Measurements from ENCODE around the gene KRT25.

The KRT25 gene

GRCh38 chr17:40718930-40719329, 36.2 kb downstream of the KRT25 start:
- Histone ChIP-seq H3K4me2 (ENCODE audit: low read depth, low read length, poor library complexity, severe bottlenecking) (no peak overlapping the region), H3K27me3 (ENCODE audit: insufficient read depth, low read length, poor library complexity, severe bottlenecking) (no peaks in the 10 kb centered on the region), H3K4me3 (ENCODE audit: low read length, poor library complexity, severe bottlenecking) (no peak overlapping the region), H3K36me3 (ENCODE audit: insufficient read depth, low read length) (no peaks in the 10 kb centered on the region), H2AFZ (ENCODE audit: low read length) (no peak overlapping the region), H3K9me2 (replicated peaks; ENCODE audit: low read depth, low read length) (no peaks in the 10 kb centered on the region), H4K20me1 (ENCODE audit: insufficient read depth, low read length, poor library complexity, severe bottlenecking) (no peaks in the 10 kb centered on the region), H3K4me1 (ENCODE audit: insufficient read depth, low read length, poor library complexity, severe bottlenecking) (no peaks in the 10 kb centered on the region), H3K9me3 (ENCODE audit: insufficient read depth, low read depth, low read length) (no peaks in the 10 kb centered on the region), H3K9ac (ENCODE audit: low read depth, low read length, poor library complexity, severe bottlenecking) (no peak overlapping the region), H3F3A (ENCODE audit: low read depth) (no peaks in the 10 kb centered on the region), H3K79me2 (ENCODE audit: insufficient read depth, low read length) (no peaks in the 10 kb centered on the region)
- no peak for TF ChIP-seq CTCF (conservative IDR thresholded peaks at IDR 0.05; ENCODE audit: low read length)
- TF ChIP-seq EZH2phosphoT487 (IDR thresholded peaks at IDR 0.05; ENCODE audit: borderline replicate concordance): no peak

- TF ChIP-seq EZH2phosphoT487 (IDR thresholded peaks at IDR 0.05; ENCODE audit: borderline replicate concordance): no peak
- TF ChIP-seq CTCF (conservative IDR thresholded peaks at IDR 0.05; ENCODE audit: low read length): no peak
- Histone ChIP-seq H3K9me2 (replicated peaks; ENCODE audit: low read depth, low read length) (no peaks in the 10 kb centered on the region), H4K20me1 (ENCODE audit: insufficient read depth, low read length, poor library complexity, severe bottlenecking) (no peaks in the 10 kb centered on the region), H3K36me3 (ENCODE audit: insufficient read depth, low read length) (no peaks in the 10 kb centered on the region), H3K9ac (ENCODE audit: low read depth, low read length, poor library complexity, severe bottlenecking) (no peak overlapping the region), H3K27me3 (ENCODE audit: insufficient read depth, low read length, poor library complexity, severe bottlenecking) (no peaks in the 10 kb centered on the region), H2AFZ (ENCODE audit: low read length) (no peak overlapping the region), H3K9me3 (ENCODE audit: insufficient read depth, low read depth, low read length) (no peaks in the 10 kb centered on the region), H3K4me3 (ENCODE audit: low read length, poor library complexity, severe bottlenecking) (no peak overlapping the region), H3F3A (ENCODE audit: low read depth) (no peaks in the 10 kb centered on the region), H3K79me2 (ENCODE audit: insufficient read depth, low read length) (no peaks in the 10 kb centered on the region), H3K4me2 (ENCODE audit: low read depth, low read length, poor library complexity, severe bottlenecking) (no peak overlapping the region), H3K4me1 (ENCODE audit: insufficient read depth, low read length, poor library complexity, severe bottlenecking) (no peaks in the 10 kb centered on the region)
Observed at GRCh38 chr17:40717776-40718175, 37.4 kb downstream of the KRT25 start.

- H3K9me2 ChIP-seq (replicated peaks; ENCODE audit: low read depth, low read length): no peaks in the 10 kb centered on the region
- H3K9me3 ChIP-seq (ENCODE audit: insufficient read depth, low read depth, low read length): no peaks in the 10 kb centered on the region
- no peak overlapping the region for H3K4me3 ChIP-seq (ENCODE audit: low read length, poor library complexity, severe bottlenecking)
- H3K36me3 ChIP-seq (ENCODE audit: insufficient read depth, low read length): no peaks in the 10 kb centered on the region
- H2AFZ ChIP-seq (ENCODE audit: low read length): no peak overlapping the region
- H3K79me2 ChIP-seq (ENCODE audit: insufficient read depth, low read length): no peaks in the 10 kb centered on the region
- H3K9ac ChIP-seq (ENCODE audit: low read depth, low read length, poor library complexity, severe bottlenecking): no peak overlapping the region
- no peak for TF ChIP-seq EZH2phosphoT487 (IDR thresholded peaks at IDR 0.05; ENCODE audit: borderline replicate concordance)
- peak; percentile 48 for TF ChIP-seq CTCF (conservative IDR thresholded peaks at IDR 0.05; ENCODE audit: low read length)
- no peaks in the 10 kb centered on the region for H3K4me1 ChIP-seq (ENCODE audit: insufficient read depth, low read length, poor library complexity, severe bottlenecking)
- no peak overlapping the region for H3K4me2 ChIP-seq (ENCODE audit: low read depth, low read length, poor library complexity, severe bottlenecking)
- no peaks in the 10 kb centered on the region for H4K20me1 ChIP-seq (ENCODE audit: insufficient read depth, low read length, poor library complexity, severe bottlenecking)
- no peaks in the 10 kb centered on the region for H3F3A ChIP-seq (ENCODE audit: low read depth)
- no peaks in the 10 kb centered on the region for H3K27me3 ChIP-seq (ENCODE audit: insufficient read depth, low read length, poor library complexity, severe bottlenecking)
Observed at GRCh38 chr17:40714473-40714872, 40.7 kb downstream of the KRT25 start.

Measured in Loucy (cell line).